DOHH2 (cell line): ENCODE data around the gene PSMC1.

Source experiments
- H3F3A ChIP-seq: fragments of 200-600 bp; sonication (generic), shearing (Covaris generic); 2 replicates; pipeline ENCODE4 v1.6.0; 2016; ENCODE audit warnings: antibody characterized with exemption, mild to moderate bottlenecking; ENCODE audit not compliant: control insufficient read depth, insufficient read depth
- H3K27ac ChIP-seq: fragments of 200-600 bp; sonication (generic); 2 replicates; pipeline ENCODE4 v1.5.1; 2014; ENCODE audit warnings: low read depth, mild to moderate bottlenecking, low read length, moderate library complexity
- H3K27me3 ChIP-seq: fragments of 200-600 bp; sonication (generic); 2 replicates; pipeline ENCODE4 v1.6.1; 2014; ENCODE audit warnings: mild to moderate bottlenecking, low read length, mixed read lengths; ENCODE audit not compliant: control insufficient read depth
- H3K36me3 ChIP-seq: fragments of 200-600 bp; sonication (generic); 2 replicates; pipeline ENCODE4 v1.6.1; 2014; ENCODE audit warnings: mild to moderate bottlenecking, low read length, moderate library complexity, mixed read lengths; ENCODE audit not compliant: control insufficient read depth
- H3K4me1 ChIP-seq: fragments of 200-600 bp; sonication (generic); 2 replicates; pipeline ENCODE4 v1.6.1; 2014; ENCODE audit warnings: mild to moderate bottlenecking, low read length, mixed read lengths; ENCODE audit not compliant: control insufficient read depth
- H3K4me2 ChIP-seq: fragments of 200-600 bp; sonication (generic); 2 replicates; pipeline ENCODE4 v1.6.0; 2014; ENCODE audit warnings: mild to moderate bottlenecking, low read length, moderate library complexity
- H3K4me3 ChIP-seq: fragments of 200-600 bp; sonication (generic); 2 replicates; pipeline ENCODE4 v1.5.1; 2014; ENCODE audit warnings: mild to moderate bottlenecking, low read length, mixed read lengths
- H3K79me2 ChIP-seq: fragments of 200-600 bp; sonication (generic); 2 replicates; pipeline ENCODE4 v1.6.1; 2014; ENCODE audit warnings: mild to moderate bottlenecking, low read length, mixed read lengths; ENCODE audit not compliant: control insufficient read depth
- H3K9me2 ChIP-seq: fragments of 200-600 bp; sonication (generic); replicated peaks from 2 replicates; pipeline ENCODE4 v1.6.1; 2014; ENCODE audit warnings: mild to moderate bottlenecking, low read length, mixed read lengths; ENCODE audit not compliant: control insufficient read depth
- H3K9me3 ChIP-seq: fragments of 200-600 bp; sonication (generic); 2 replicates; pipeline ENCODE4 v1.6.1; 2014; ENCODE audit warnings: antibody characterized with exemption, low read length, mixed read lengths; ENCODE audit not compliant: control insufficient read depth, insufficient read depth
- H4K20me1 ChIP-seq: fragments of 200-600 bp; sonication (generic); 2 replicates; pipeline ENCODE4 v1.6.0; 2014; ENCODE audit warnings: low read depth, mild to moderate bottlenecking, antibody characterized with exemption, low read length, moderate library complexity; ENCODE audit not compliant: control insufficient read depth, insufficient read depth
- EZH2phosphoT487 ChIP-seq: fragments of 200-600 bp; sonication (generic); IDR thresholded peaks from 2 replicates; pipeline ENCODE4 v1.6.1; 2017; ENCODE audit warnings: borderline replicate concordance, mild to moderate bottlenecking, antibody characterized with exemption, low read length, moderate library complexity, mixed read lengths
- TF ChIP-seq, protein P1 (sequence below): fragments of 200-600 bp; sonication (generic); IDR thresholded peaks from one replicate; pipeline ENCODE4 v1.5.1; 2014; ENCODE audit warnings: antibody characterized with exemption, mild to moderate bottlenecking, low read depth, low read length; ENCODE audit not compliant: poor library complexity, severe bottlenecking

PSMC1 gene

GRCh38 chr14:90278199-90279175 is 22.1 kb downstream of the PSMC1 start:
- no peaks in the 10 kb centered on the region for H3K79me2 ChIP-seq
- no peaks in the 10 kb centered on the region for H3K4me1 ChIP-seq
- H3K36me3 ChIP-seq, result peaks cover 16% of the 10 kb centered on the region
- H3F3A ChIP-seq, result 0 out of 2 replicates have a peak, but pooled peaks cover 5% of the 10 kb centered on the region
- H4K20me1 ChIP-seq, result no peaks in the 10 kb centered on the region
- H3K27me3 ChIP-seq, result no peaks in the 10 kb centered on the region
- no peak overlapping the region for H3K4me3 ChIP-seq
- no peak overlapping the region for H3K27ac ChIP-seq
- H3K9me3 ChIP-seq, result no peaks in the 10 kb centered on the region
- no peak for TF ChIP-seq EZH2phosphoT487
- TF ChIP-seq, protein P1, sequence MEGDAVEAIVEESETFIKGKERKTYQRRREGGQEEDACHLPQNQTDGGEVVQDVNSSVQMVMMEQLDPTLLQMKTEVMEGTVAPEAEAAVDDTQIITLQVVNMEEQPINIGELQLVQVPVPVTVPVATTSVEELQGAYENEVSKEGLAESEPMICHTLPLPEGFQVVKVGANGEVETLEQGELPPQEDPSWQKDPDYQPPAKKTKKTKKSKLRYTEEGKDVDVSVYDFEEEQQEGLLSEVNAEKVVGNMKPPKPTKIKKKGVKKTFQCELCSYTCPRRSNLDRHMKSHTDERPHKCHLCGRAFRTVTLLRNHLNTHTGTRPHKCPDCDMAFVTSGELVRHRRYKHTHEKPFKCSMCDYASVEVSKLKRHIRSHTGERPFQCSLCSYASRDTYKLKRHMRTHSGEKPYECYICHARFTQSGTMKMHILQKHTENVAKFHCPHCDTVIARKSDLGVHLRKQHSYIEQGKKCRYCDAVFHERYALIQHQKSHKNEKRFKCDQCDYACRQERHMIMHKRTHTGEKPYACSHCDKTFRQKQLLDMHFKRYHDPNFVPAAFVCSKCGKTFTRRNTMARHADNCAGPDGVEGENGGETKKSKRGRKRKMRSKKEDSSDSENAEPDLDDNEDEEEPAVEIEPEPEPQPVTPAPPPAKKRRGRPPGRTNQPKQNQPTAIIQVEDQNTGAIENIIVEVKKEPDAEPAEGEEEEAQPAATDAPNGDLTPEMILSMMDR, result no peak
- no peak overlapping the region for H3K4me2 ChIP-seq
- no peaks in the 10 kb centered on the region for H3K9me2 ChIP-seq

GRCh38 chr14:90280096-90280495 is 23.7 kb downstream of the PSMC1 start:
- Histone ChIP-seq H3K4me3 (no peak overlapping the region), H3K27me3 (no peaks in the 10 kb centered on the region), H3K36me3 (peaks cover 4% of the 10 kb centered on the region), H3K27ac (no peak overlapping the region), H3K4me1 (no peaks in the 10 kb centered on the region), H3K79me2 (no peaks in the 10 kb centered on the region), H4K20me1 (no peaks in the 10 kb centered on the region), H3K9me3 (no peaks in the 10 kb centered on the region), H3F3A (0 out of 2 replicates have a peak, but pooled peaks cover 3% of the 10 kb centered on the region), H3K9me2 (no peaks in the 10 kb centered on the region), H3K4me2 (no peak overlapping the region)
- TF ChIP-seq, protein P1, result no peak
- TF ChIP-seq EZH2phosphoT487, result no peak

DNA sequence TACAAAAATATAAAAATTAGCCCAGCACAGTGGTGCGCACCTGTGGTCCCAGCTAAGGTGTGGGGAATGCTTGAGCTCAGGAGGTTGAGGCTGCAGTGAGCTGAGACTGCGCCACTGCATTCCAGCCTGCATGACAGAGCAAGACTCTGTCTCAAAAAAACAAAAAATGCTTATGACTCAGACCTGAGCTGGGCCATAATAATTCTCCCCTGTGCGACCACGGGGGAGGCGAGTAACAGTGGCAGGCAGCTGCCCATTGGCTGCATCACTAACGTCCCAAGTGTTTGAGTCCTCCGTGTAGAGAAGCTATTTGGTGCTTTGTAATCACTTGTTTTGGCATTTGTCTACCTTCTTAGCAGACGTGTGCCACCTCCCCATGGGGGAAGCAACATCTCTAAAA is 24.9 kb downstream of the PSMC1 start:
- peaks cover 7% of the 10 kb centered on the region for H3K36me3 ChIP-seq
- no peak overlapping the region for H3K4me3 ChIP-seq
- no peak overlapping the region for H3K4me2 ChIP-seq
- no peaks in the 10 kb centered on the region for H3K79me2 ChIP-seq
- no peaks in the 10 kb centered on the region for H4K20me1 ChIP-seq
- no peaks in the 10 kb centered on the region for H3K9me3 ChIP-seq
- H3K4me1 ChIP-seq, result no peaks in the 10 kb centered on the region
- TF ChIP-seq, protein P1, result no peak
- TF ChIP-seq EZH2phosphoT487, result no peak
- no peaks in the 10 kb centered on the region for H3K9me2 ChIP-seq
- H3K27ac ChIP-seq, result no peak overlapping the region
- H3K27me3 ChIP-seq, result no peaks in the 10 kb centered on the region
- H3F3A ChIP-seq, result no peaks in the 10 kb centered on the region
